GM13977 (cell line): Measurements from ENCODE around the gene MAN1C1.

Source experiments
- DNase-seq: peaks from one replicate; pipeline ENCODE4 v3.0.0; 2012; ENCODE audit warnings: low spot score
- in situ Hi-C: fragments of 300-500 bp; cut with MboI; formaldehyde crosslinking; loops from one replicate; pipeline ENCODE4 v1.12.0; 2022; ENCODE audit warnings: low sequenced_read_pairs, low pct_unique_long_range_greater_than_20kb, mixed read lengths, inconsistent platforms; ENCODE audit not compliant: unreplicated experiment
- TF ChIP-seq, protein P1 (sequence below): IDR thresholded peaks from 2 replicates; pipeline ENCODE4 v1.5.1; 2012; ENCODE audit warnings: mild to moderate bottlenecking, control low read depth; ENCODE audit not compliant: insufficient read depth; ENCODE audit errors: extremely low read depth, missing control alignments

Gene MAN1C1

GRCh38 chr1:25770541-25771220 is 154.1 kb downstream of the MAN1C1 start:
- no peak for DNase-seq
- in situ Hi-C loops: no loop called here
- TF ChIP-seq, protein P1, sequence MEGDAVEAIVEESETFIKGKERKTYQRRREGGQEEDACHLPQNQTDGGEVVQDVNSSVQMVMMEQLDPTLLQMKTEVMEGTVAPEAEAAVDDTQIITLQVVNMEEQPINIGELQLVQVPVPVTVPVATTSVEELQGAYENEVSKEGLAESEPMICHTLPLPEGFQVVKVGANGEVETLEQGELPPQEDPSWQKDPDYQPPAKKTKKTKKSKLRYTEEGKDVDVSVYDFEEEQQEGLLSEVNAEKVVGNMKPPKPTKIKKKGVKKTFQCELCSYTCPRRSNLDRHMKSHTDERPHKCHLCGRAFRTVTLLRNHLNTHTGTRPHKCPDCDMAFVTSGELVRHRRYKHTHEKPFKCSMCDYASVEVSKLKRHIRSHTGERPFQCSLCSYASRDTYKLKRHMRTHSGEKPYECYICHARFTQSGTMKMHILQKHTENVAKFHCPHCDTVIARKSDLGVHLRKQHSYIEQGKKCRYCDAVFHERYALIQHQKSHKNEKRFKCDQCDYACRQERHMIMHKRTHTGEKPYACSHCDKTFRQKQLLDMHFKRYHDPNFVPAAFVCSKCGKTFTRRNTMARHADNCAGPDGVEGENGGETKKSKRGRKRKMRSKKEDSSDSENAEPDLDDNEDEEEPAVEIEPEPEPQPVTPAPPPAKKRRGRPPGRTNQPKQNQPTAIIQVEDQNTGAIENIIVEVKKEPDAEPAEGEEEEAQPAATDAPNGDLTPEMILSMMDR: no peak

DNA sequence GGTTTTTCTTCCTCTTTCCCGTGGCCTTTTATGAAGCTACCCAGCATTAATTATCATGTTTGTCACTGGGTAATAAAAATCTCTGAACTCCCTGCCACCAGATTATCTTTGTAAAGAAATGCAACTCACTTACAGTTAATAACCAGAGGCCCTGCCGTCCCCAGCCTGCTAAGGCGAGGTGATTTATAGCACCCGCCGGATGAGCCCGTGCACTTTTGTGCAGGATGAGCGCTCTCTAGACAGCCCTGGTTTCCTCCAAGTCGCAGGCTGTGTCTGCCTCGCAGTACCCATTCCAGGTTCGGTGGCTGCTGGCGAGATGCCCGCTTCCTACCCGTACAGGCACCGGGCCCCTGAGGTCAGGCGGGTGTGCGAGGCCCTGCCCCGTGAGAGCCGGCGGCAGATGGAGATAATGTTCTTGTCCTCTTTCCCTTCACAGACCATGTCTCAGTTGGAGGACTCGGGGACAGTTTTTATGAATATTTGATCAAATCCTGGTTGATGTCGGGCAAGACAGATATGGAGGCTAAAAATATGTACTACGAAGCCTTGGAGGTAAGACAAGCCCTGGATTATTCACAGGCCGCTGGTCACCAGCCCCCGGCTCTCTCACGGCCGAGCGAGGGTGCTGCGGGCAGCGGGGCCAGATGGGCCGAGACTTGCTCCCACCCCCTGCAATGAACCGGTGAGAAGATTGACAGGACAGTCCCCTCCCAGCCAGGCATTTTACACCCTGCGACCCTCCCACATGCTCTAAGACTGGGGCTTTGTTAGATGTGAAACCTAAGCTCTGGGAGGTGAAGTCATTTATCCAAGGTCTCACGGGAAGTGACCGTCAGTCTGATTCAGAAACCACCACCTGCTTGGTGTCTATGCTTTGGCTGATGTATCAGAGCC is 154.9 kb downstream of the MAN1C1 start:
- peak; percentile 75 for DNase-seq
- TF ChIP-seq, protein P1: no peak
- in situ Hi-C loops: no loop called here

- TF ChIP-seq, protein P1: no peak
- no peak for DNase-seq
- in situ Hi-C loops: no loop called here
These were observed 155.6 kb downstream of the MAN1C1 start for GRCh38 chr1:25772164-25772563.

DNA sequence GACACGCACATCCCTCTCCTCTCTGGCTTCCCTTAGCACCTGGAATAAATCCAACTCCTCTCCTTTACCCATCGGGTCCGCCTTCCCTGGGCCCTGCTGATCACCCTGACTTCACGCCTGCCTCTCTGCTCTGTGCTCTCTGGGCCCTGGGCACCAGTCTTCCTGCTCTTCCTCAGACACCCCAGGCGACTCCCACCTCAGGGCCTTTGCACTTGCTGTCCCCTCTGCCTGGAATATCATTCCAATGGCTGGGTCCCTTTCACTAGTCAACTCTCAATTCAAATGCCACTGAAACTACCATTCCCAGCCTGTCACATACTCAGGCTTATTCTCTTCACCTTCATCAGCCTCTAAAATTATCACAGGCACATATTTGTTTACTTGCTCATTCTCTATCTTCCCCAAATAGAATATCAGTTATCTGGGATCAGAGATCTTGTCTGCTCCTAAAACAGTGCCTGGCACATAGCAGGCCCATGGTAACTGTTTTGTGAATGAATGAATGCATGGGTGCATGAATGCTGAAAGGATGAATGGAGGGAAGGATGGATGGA is 156.2 kb downstream of the MAN1C1 start:
- TF ChIP-seq, protein P1: no peak
- in situ Hi-C loops: no loop called here
- DNase-seq: no peak

DNA sequence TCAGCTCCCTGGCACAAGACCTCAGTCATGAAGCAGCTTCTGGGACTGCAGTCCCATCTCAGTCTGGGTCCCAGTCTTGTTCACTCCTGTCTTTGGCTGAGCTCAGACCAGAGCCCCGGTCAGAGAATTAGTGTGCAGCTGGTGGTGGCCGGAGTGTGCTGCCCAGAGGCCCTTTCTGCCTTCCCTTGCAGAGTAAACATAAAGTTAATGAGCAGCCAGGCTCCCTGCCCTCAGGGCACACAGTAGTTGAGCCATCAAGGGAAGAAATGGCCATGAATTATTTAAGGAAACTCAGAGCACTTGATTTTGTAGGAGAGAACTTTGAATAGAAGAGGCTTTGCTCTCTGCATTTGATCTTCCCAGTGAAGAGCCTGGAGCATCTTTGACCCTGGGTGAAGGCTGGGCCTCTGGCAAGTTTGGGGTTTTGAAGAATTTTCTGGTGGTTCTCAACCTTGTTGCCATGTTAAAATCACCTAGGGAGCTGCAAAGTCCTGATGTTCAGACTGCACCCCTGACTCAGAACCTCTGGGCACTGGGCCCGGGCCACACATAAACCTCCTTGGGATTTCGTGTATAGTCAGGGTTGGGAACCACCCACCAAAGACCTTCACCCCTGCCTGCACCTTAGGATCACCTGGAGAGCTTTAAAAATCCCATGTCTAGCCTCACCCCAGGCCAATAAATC is 157.0 kb downstream of the MAN1C1 start:
- in situ Hi-C loops: no loop called here
- DNase-seq: no peak
- TF ChIP-seq, protein P1: no peak

DNA sequence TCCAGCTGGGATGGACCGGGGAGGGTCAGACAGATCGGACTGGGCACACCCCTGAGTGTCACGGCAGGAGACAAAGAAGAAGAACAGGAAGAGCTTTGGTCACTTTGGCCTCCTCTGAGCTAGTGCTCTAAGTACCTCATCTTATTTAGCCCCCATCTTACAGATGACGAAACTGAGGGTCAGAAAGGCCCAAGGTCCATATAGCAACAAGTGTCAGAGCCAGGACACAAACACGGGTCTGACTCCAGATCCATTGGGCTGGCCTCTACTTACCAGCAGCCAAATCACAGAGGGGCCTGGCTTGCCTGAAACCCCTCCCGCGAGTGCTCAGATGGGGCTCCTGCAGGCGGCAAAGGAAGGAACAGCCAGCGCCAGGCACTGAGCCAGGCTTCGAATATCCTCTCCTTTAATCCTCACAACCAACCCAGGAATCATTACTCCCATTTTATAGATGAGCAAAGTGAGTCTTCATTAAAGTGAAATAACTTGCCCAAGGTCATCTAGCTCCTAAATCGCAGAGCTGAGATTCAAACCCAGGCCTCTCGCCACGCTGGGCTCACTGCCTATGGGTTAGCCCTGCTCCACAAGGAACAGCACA is 157.7 kb downstream of the MAN1C1 start:
- TF ChIP-seq, protein P1: no peak
- in situ Hi-C loops: no loop called here
- DNase-seq: no peak
